K562 (cell line): Measurements from ENCODE around the gene PDK3. TPM values are rescaled to one million over a fixed set of nuclear protein-coding genes. Genes with fewer than 3 reads are reported as not detected.

ENCODE experiments used
- ATAC-seq: fragments of 200-7000 bp; cut with Tn5 transposase; 3 replicates; pipeline ENCODE4 v1.9.1; 2020; ENCODE audit warnings: moderate library complexity
- BruUV-seq: library from RNA; stranded (reverse); fragments of 400-500 nt; replicated peaks from 2 replicates; lab custom pipeline; 2021; lab: Mats Ljungman, UMichigan
- CTCF ChIA-PET: fragments of 300-600 bp; formaldehyde crosslinking; extraction: SDS; loops from one replicate; lab custom pipeline; 2021; ENCODE audit warnings: low intra/inter-chr PET ratio; lab: Yijun Ruan, JAX
- POLR2A ChIA-PET: fragments of 300-600, 350-650 bp; sonication (Branson Sonifier 250); formaldehyde crosslinking; extraction: SDS; loops from one replicate; lab custom pipeline; 2021; ENCODE audit warnings: antibody characterized with exemption, inconsistent platforms; lab: Yijun Ruan, JAX
- DNase-seq, 4 experiments: peaks; one replicate each; pipeline versions ENCODE4 v3.0.0 to v3.0.0-alpha.2; 2011 to 2018; ENCODE audit warnings: low spot score in 3 of 4, mixed read lengths in 3 of 4; ENCODE audit errors: extremely low read depth in 1 of 4
- FAIRE-seq: peaks from 2 replicates; lab custom pipeline; 2011; peaks lifted over from hg19 to GRCh38; lab: Jason Lieb, UNC
- H2AFZ ChIP-seq: 2 replicates; pipeline ENCODE4 v1.6.0; 2011; ENCODE audit warnings: low read depth, low read length, control low read depth, inconsistent platforms
- H3K27ac ChIP-seq: fragments of 200-600 bp; 3 replicates; pipeline ENCODE4 v1.8.0; 2011; ENCODE audit warnings: low read depth, mild to moderate bottlenecking, control low read depth, inconsistent platforms, low read length, moderate library complexity, mixed read lengths; ENCODE audit errors: extremely low read depth
- H3K27me3 ChIP-seq, 2 experiments: fragments of 300-600 bp in 1 of 2; 2 replicates in 1 of 2; 3 replicates in 1 of 2; pipeline versions ENCODE4 v1.6.0 to v1.8.0; 2011; ENCODE audit warnings: inconsistent platforms in 2 of 2, low read length in 2 of 2, mild to moderate bottlenecking in 1 of 2, mixed read lengths in 1 of 2, moderate library complexity in 1 of 2; ENCODE audit not compliant: control insufficient read depth in 2 of 2, insufficient read depth in 2 of 2
- H3K36me3 ChIP-seq: fragments of 300-600 bp; 3 replicates; pipeline ENCODE4 v1.8.0; 2011; ENCODE audit warnings: mild to moderate bottlenecking, low read length, inconsistent platforms; ENCODE audit not compliant: control insufficient read depth, insufficient read depth
- H3K4me1 ChIP-seq, 2 experiments: fragments of 200-600 bp in 1 of 2; replicated peaks in 1 of 2; 2 replicates in 1 of 2; 3 replicates in 1 of 2; pipeline versions ENCODE4 v1.5.1 to v1.8.0; 2011; ENCODE audit warnings: inconsistent platforms in 2 of 2, low read length in 2 of 2, mild to moderate bottlenecking in 1 of 2, mixed read lengths in 1 of 2, moderate library complexity in 1 of 2; ENCODE audit not compliant: control insufficient read depth in 2 of 2, insufficient read depth in 2 of 2
- H3K4me2 ChIP-seq: 2 replicates; pipeline ENCODE4 v1.6.1; 2011; ENCODE audit warnings: low read length, control low read depth, inconsistent platforms, mixed read lengths; ENCODE audit not compliant: insufficient read depth
- H3K4me3 ChIP-seq: fragments of 200-600 bp; sonication (generic), shearing (Covaris generic); 2 replicates; pipeline ENCODE4 v1.5.1; 2016; ENCODE audit warnings: control low read depth, inconsistent platforms
- H3K79me2 ChIP-seq: fragments of 200-600 bp; 3 replicates; pipeline ENCODE4 v1.8.0; 2011; ENCODE audit warnings: low read length, inconsistent platforms; ENCODE audit not compliant: control insufficient read depth, insufficient read depth
- H3K9ac ChIP-seq, 2 experiments: 2 replicates each; pipeline versions ENCODE4 v1.6.0 to v1.6.1; 2011; ENCODE audit warnings: low read depth in 2 of 2, low read length in 2 of 2, control low read depth in 1 of 2, inconsistent platforms in 1 of 2, mild to moderate bottlenecking in 1 of 2, mixed read lengths in 1 of 2; ENCODE audit not compliant: insufficient read depth in 1 of 2
- H3K9me1 ChIP-seq: one replicate; pipeline ENCODE4 v1.6.0; 2011; ENCODE audit warnings: inconsistent platforms, mild to moderate bottlenecking, low read length, moderate library complexity; ENCODE audit not compliant: control insufficient read depth, insufficient read depth
- H3K9me3 ChIP-seq: replicated peaks from 2 replicates; pipeline ENCODE4 v1.5.1; 2011; ENCODE audit warnings: low read depth, low read length, inconsistent platforms; ENCODE audit not compliant: control insufficient read depth, insufficient read depth
- H4K20me1 ChIP-seq: replicated peaks from 2 replicates; pipeline ENCODE4 v1.6.1; 2011; ENCODE audit warnings: low read length, inconsistent platforms, mixed read lengths; ENCODE audit not compliant: control insufficient read depth, insufficient read depth
- BRD9 ChIP-seq: fragments of 450-650 bp; IDR thresholded peaks from 2 replicates; pipeline ENCODE4 v1.6.1; 2018; ENCODE audit warnings: low read depth; ENCODE audit not compliant: partially characterized antibody
- CSDE1 ChIP-seq, 2 experiments: fragments of 450-650 bp; IDR thresholded peaks; 2 replicates each; pipeline ENCODE4 v1.6.1; 2016; ENCODE audit warnings: mild to moderate bottlenecking in 1 of 2
- ERF ChIP-seq: fragments of 450-650 bp; formaldehyde crosslinking; IDR thresholded peaks from 2 replicates; pipeline ENCODE4 v1.4.0; 2020; ENCODE audit warnings: mild to moderate bottlenecking, mixed read lengths
- GABPB1 ChIP-seq: sonication (generic); formaldehyde crosslinking; IDR thresholded peaks from 2 replicates; pipeline ENCODE4 v1.8.0; 2022; ENCODE audit warnings: mild to moderate bottlenecking, missing genetic modification reagents
- NFE2 ChIP-seq: IDR thresholded peaks from 2 replicates; pipeline ENCODE4 v1.6.1; 2014; ENCODE audit warnings: antibody characterized with exemption, low read depth
- NFXL1 ChIP-seq: fragments of 450-650 bp; formaldehyde crosslinking; IDR thresholded peaks from 2 replicates; pipeline ENCODE4 v1.4.0; 2021; ENCODE audit warnings: mild to moderate bottlenecking
- NR2C2 ChIP-seq, 2 experiments: fragments of 200-800 bp in 1 of 2; sonication (Bioruptor generic) in 1 of 2; sonication (generic) in 1 of 2; formaldehyde crosslinking in 1 of 2; IDR thresholded peaks; 2 replicates each; pipeline versions ENCODE4 v1.6.1 to v1.8.0; 2016 to 2022; ENCODE audit warnings: mild to moderate bottlenecking in 1 of 2, missing compliant biosample characterization in 1 of 2, missing genetic modification characterization in 1 of 2, missing genetic modification reagents in 1 of 2
- TSC22D4 ChIP-seq: fragments of 450-650 bp; IDR thresholded peaks from 2 replicates; pipeline ENCODE4 v1.6.1; 2016; ENCODE audit warnings: missing genetic modification characterization, missing biosample characterization, control low read depth
- ZKSCAN1 ChIP-seq: fragments of 150-350 bp; IDR thresholded peaks from 2 replicates; pipeline ENCODE4 v1.6.1; 2016; ENCODE audit warnings: low read depth, low read length
- ZNF324 ChIP-seq: fragments of 250-450 bp; sonication (Bioruptor Pico); IDR thresholded peaks from 2 replicates; pipeline ENCODE4 v1.4.0; 2020; ENCODE audit warnings: mild to moderate bottlenecking
- WGBS: fragments of 100-300 bp; shearing (Covaris generic); methylation state at CpG from one replicate; pipeline ENCODE4 v1.1.6; 2016; ENCODE audit warnings: low coverage, mixed read lengths; ENCODE audit not compliant: insufficient coverage; ENCODE audit errors: missing lambda C conversion rate; 5-methylcytosine and 5-hydroxymethylcytosine counted together
- in situ Hi-C: fragments of 300-500 bp; cut with MboI; formaldehyde crosslinking; loops from 4 replicates; pipeline ENCODE4 v1.15.0; 2018; ENCODE audit warnings: inconsistent platforms, mixed read lengths
- intact Hi-C: fragments of 100-400 bp; cut with micrococcal nuclease; formaldehyde crosslinking; loops from 2 replicates; pipeline ENCODE4 v1.14.2; 2022
- polyA plus RNA-seq, 8 experiments: library from polyadenylated mRNA; depleted of rRNA in 4 of 8; stranded (reverse) in 5 of 8; unstranded in 3 of 8; fragments of >200 nt; fragmentation: Nextera tagmentation in 2 of 8; fragmentation: Illumina TruSeq in 1 of 8; extraction: Ambion mirVana in 2 of 8; extraction: Trizol in 1 of 8; gene quantifications; 2 replicates each; pipeline versions ENCODE4 v1.2.1 to v1.2.3, GENCODE V29; 2011 to 2014; ENCODE audit warnings: inconsistent platforms in 1 of 8, missing spikeins in 1 of 8
- total RNA-seq, 7 experiments: library from RNA; depleted of rRNA in 6 of 7; stranded (reverse); fragments of >200 nt in 6 of 7; fragmentation: Illumina TruSeq in 2 of 7; extraction: Trizol in 2 of 7; gene quantifications; 2 replicates each; pipeline versions ENCODE4 v1.2.1 to v1.2.3, GENCODE V29; 2011 to 2021; ENCODE audit warnings: low replicate concordance in 1 of 7
- TF ChIP-seq, protein P1 (sequence below): fragments of 450-650 bp; IDR thresholded peaks from 2 replicates; pipeline ENCODE4 v1.7.0; 2016; ENCODE audit warnings: borderline replicate concordance
- TF ChIP-seq, protein P2 (sequence below): fragments of 450-650 bp; IDR thresholded peaks from 2 replicates; pipeline ENCODE4 v1.6.1; 2016; ENCODE audit warnings: antibody characterized with exemption
- TF ChIP-seq, protein P3 (sequence below): fragments of 200-800 bp; sonication (Bioruptor generic); IDR thresholded peaks from 2 replicates; pipeline ENCODE4 v1.6.1; 2017; ENCODE audit warnings: missing genetic modification characterization, missing compliant biosample characterization
- TF ChIP-seq, protein P4 (sequence below): fragments of 250-450 bp; sonication (Bioruptor Pico); IDR thresholded peaks from 2 replicates; pipeline ENCODE4 v1.4.0; 2020; ENCODE audit warnings: mild to moderate bottlenecking, moderate library complexity
- TF ChIP-seq, protein P5 (sequence below): sonication (generic); formaldehyde crosslinking; IDR thresholded peaks from 2 replicates; pipeline ENCODE4 v1.8.0; 2022; ENCODE audit warnings: mild to moderate bottlenecking, missing genetic modification reagents, borderline replicate concordance

The PDK3 gene
- total and polyA plus RNA-seq, 9 of the 15 experiments (the other 6 are each of a cell fraction or from before 2014, with no cell fraction given), result 0.20 to 4.9 (median 0.95) TPM

DNA sequence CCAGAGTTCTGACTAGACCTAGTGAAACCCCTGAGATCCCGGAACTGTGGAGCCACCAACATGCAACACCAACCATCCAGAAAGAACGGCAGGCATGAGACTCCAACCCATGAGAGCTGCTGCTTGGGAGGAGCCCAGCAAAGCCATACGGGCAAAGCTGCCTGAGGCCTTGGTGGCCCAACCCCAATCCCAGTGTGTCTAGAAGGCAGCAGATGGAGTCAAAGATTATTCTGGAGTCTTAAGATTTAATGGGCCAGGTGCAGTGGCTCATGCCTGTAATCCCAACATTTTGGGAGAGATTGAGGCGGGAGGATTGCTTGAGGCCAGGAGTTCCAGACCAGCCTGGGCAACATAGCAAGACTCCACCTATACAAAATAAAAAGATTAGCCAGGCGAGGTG is 49.2 kb upstream of the PDK3 start:
- FAIRE-seq, result no peak
- 0% methylated on average over 4 of the region's 5 CpGs for WGBS
- in situ Hi-C loops (no loop called here), intact Hi-C loops (no loop called here)
- no peak overlapping the region for H3K9ac ChIP-seq
- no peak for DNase-seq
- no peaks in the 10 kb centered on the region for H3K4me1 ChIP-seq
- no peak for ATAC-seq
- POLR2A ChIA-PET, result no interaction called here
- H3K9me1 ChIP-seq, result no peaks in the 10 kb centered on the region
- H3K79me2 ChIP-seq, result no peaks in the 10 kb centered on the region
- BruUV-seq, result no TSS peak
- no peak overlapping the region for H3K4me2 ChIP-seq
- H3K9me3 ChIP-seq, result no peaks in the 10 kb centered on the region
- no peaks in the 10 kb centered on the region; the same call in 1 of the 2 replicates for H4K20me1 ChIP-seq
- no peak overlapping the region for H3K4me3 ChIP-seq
- H3K27ac ChIP-seq, result no peak overlapping the region
- no peaks in the 10 kb centered on the region for H3K36me3 ChIP-seq
- CTCF ChIA-PET, result no interaction called here
- H3K27me3 ChIP-seq, result peaks cover 0 to 9% of the 10 kb centered on the region in 2 experiments; a peak in 1 of 5 replicates
- H2AFZ ChIP-seq, result no peak overlapping the region
- TF ChIP-seq BRD9, result no peak
- TF ChIP-seq CSDE1 (IDR thresholded peaks at IDR 0.05), result no peak
- TF ChIP-seq, protein P1, sequence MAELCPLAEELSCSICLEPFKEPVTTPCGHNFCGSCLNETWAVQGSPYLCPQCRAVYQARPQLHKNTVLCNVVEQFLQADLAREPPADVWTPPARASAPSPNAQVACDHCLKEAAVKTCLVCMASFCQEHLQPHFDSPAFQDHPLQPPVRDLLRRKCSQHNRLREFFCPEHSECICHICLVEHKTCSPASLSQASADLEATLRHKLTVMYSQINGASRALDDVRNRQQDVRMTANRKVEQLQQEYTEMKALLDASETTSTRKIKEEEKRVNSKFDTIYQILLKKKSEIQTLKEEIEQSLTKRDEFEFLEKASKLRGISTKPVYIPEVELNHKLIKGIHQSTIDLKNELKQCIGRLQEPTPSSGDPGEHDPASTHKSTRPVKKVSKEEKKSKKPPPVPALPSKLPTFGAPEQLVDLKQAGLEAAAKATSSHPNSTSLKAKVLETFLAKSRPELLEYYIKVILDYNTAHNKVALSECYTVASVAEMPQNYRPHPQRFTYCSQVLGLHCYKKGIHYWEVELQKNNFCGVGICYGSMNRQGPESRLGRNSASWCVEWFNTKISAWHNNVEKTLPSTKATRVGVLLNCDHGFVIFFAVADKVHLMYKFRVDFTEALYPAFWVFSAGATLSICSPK, result no peak
- TF ChIP-seq, protein P2, sequence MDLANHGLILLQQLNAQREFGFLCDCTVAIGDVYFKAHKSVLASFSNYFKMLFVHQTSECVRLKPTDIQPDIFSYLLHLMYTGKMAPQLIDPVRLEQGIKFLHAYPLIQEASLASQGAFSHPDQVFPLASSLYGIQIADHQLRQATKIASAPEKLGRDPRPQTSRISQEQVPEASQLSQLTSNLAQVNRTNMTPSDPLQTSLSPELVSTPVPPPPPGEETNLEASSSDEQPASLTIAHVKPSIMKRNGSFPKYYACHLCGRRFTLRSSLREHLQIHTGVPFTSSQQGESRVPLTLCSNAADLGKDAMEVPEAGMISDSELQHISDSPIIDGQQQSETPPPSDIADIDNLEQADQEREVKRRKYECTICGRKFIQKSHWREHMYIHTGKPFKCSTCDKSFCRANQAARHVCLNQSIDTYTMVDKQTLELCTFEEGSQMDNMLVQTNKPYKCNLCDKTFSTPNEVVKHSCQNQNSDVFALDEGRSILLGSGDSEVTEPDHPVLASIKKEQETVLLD, result no peak
- TF ChIP-seq NFXL1 (CRISPR knock-in tag), result no peak
- TF ChIP-seq ZKSCAN1, result no peak
- no peak for TF ChIP-seq ZNF324 (CRISPR knock-in tag)
- TF ChIP-seq, protein P3, sequence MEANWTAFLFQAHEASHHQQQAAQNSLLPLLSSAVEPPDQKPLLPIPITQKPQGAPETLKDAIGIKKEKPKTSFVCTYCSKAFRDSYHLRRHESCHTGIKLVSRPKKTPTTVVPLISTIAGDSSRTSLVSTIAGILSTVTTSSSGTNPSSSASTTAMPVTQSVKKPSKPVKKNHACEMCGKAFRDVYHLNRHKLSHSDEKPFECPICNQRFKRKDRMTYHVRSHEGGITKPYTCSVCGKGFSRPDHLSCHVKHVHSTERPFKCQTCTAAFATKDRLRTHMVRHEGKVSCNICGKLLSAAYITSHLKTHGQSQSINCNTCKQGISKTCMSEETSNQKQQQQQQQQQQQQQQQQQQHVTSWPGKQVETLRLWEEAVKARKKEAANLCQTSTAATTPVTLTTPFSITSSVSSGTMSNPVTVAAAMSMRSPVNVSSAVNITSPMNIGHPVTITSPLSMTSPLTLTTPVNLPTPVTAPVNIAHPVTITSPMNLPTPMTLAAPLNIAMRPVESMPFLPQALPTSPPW (CRISPR knock-in tag), result no peak
- TF ChIP-seq ERF (CRISPR knock-in tag), result no peak
- TF ChIP-seq GABPB1 (CRISPR knock-in tag), result no peak
- no peak for TF ChIP-seq NR2C2 (CRISPR knock-in tag; IDR thresholded peaks at IDR 0.05)
- no peak for TF ChIP-seq NR2C2 (tag; IDR thresholded peaks at IDR 0.05)
- TF ChIP-seq, protein P4, sequence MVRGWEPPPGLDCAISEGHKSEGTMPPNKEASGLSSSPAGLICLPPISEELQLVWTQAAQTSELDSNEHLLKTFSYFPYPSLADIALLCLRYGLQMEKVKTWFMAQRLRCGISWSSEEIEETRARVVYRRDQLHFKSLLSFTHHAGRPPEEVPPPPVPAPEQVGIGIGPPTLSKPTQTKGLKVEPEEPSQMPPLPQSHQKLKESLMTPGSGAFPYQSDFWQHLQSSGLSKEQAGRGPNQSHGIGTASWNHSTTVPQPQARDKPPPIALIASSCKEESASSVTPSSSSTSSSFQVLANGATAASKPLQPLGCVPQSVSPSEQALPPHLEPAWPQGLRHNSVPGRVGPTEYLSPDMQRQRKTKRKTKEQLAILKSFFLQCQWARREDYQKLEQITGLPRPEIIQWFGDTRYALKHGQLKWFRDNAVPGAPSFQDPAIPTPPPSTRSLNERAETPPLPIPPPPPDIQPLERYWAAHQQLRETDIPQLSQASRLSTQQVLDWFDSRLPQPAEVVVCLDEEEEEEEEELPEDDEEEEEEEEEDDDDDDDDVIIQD, result no peak
- TF ChIP-seq, protein P5, sequence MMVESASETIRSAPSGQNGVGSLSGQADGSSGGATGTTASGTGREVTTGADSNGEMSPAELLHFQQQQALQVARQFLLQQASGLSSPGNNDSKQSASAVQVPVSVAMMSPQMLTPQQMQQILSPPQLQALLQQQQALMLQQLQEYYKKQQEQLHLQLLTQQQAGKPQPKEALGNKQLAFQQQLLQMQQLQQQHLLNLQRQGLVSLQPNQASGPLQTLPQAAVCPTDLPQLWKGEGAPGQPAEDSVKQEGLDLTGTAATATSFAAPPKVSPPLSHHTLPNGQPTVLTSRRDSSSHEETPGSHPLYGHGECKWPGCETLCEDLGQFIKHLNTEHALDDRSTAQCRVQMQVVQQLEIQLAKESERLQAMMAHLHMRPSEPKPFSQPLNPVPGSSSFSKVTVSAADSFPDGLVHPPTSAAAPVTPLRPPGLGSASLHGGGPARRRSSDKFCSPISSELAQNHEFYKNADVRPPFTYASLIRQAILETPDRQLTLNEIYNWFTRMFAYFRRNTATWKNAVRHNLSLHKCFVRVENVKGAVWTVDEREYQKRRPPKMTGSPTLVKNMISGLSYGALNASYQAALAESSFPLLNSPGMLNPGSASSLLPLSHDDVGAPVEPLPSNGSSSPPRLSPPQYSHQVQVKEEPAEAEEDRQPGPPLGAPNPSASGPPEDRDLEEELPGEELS (CRISPR knock-in tag), result no peak
- no peak for TF ChIP-seq NFE2
- no peak for TF ChIP-seq TSC22D4 (tag)
